HG03064 (cell line): Measurements from ENCODE around the gene PTCHD1.

Experiments
- ATAC-seq: cut with Tn5 transposase; IDR thresholded peaks from one replicate; pipeline ENCODE4 v1.9.1; 2021; ENCODE audit warnings: low read depth; ENCODE audit not compliant: unreplicated experiment

The PTCHD1 gene

GRCh38 chrX:23392195-23392594, 57.5 kb downstream of the PTCHD1 start:
- ATAC-seq: no peak

- ATAC-seq: no peak
These were observed 59.8 kb downstream of the PTCHD1 start for GRCh38 chrX:23394421-23394820.

DNA sequence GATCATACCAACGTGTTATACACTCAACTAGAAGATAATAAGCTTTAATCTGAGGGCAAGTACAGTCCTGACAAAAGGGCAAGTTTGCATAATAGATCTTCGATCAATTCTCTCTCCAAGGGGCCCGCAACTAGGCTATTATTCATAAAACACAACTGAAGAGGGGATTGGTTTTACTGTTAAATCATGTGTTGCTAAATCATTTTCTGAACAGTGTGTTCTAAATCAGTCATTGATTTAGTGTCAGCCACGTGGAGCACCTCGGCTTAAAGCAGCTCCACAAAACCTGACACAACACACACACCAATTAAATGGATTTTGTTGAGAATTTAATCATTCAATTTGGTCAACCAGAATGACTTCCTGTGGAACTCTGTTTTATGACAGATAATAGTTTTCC, 61.6 kb downstream of the PTCHD1 start:
- no peak for ATAC-seq

DNA sequence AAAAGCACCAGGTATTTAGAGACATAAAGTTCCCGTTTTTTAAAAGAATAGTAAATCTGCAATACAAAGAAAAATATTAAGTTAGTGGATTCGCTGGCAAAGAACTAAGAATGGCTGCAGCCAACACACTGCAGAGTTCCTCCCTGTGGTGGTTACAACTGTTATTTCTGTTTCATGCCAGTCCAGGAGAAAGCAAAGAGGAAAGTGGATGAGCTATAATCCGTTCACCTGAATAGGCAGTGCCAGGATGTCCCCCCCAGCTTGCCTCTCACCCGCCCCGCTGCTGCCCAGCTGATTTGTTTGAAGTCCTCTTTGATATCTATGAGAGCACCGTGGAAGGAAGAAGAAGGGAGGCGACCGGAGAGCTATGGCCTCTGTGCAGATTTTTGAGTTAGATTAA, 63.9 kb downstream of the PTCHD1 start:
- ATAC-seq: no peak

GRCh38 chrX:23403849-23404248, 69.2 kb downstream of the PTCHD1 start:
- ATAC-seq: no peak

GRCh38 chrX:23422912-23423311, 88.3 kb downstream of the PTCHD1 start:
- no peak for ATAC-seq

DNA sequence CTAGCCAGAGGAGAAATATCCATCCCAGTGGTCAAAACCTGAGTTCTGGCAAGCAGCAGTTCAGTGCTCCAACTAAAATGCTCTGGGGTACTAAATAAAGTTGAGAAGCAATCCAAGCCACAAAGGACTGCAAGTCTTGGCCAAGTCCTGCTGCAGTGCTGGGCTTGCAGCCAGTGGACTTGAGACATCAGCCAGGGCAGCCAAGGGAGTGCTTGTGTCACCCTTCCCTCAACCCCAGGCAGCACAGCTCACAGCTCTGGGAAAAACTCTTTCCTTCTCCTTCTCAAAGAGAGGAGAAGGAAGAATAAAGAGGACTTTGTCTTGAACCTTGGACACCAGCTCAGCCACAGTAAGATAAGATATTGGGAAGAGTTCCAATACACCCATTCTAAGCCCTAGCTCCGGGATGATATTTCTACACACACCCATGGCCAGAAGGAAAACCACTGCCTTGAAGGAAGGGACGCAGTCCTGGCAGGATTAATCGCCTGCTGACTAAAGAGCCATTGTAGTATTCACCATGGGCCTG, 99.8 kb downstream of the PTCHD1 start:
- no peak for ATAC-seq

DNA sequence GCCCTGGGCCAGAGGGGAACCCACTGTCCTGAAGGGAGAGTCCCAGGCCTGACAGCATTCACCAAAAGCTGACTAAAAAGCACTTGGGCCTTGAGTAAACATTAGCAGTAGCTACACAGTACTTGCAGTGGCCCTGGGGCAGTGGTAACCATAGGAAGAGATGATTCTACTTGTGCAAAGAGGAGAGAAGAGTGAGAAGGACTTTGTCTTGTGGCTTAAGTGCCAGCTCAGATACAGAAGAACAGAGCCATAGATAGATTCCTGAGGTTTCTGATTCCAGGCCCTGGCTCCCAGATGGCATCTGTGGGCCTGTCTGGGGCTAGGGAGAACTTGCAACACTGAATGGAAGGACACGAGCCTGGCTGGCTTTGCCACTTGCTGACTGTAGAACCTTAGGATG, 100.5 kb downstream of the PTCHD1 start:
- ATAC-seq: no peak

- no peak for ATAC-seq
These were observed 100.9 kb downstream of the PTCHD1 start for GRCh38 chrX:23435575-23435974.

DNA sequence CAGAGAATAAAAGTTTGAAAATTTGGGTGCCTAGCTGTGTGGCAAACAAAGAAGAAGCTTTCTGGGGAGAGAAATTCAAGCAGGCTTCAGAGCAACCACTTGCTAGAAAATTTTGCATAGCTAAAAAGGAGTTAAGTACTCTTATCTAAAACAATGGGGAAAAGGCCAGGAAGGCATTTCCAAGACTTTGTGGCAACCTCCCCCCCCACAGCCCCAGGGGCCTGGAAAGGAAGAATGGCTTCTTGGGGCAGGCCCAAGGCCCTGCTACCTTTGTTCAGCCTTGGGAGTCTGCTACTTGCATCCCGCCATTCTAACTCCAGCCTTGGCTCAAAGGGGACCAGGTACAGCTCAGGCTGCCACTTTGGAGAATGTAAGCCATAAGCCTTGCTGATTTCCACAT, 102.2 kb downstream of the PTCHD1 start:
- ATAC-seq: no peak

DNA sequence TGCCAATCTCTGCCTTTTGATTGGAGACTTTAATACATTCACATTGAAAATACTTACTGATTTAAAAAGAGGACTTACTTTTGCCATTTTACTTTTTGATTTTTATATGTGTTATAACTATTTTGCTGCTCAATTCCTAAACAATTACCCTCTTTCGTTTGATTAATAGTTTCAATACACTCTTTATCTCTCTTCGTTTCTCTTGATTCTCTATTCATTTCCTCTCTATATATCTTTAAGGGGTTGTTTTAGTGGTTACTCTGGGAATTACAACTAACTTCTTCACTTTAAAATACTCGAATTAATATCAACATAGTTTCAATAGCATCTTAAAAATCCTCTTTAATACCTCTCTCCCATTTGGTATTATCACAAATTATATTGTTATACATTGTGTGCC, 116.6 kb downstream of the PTCHD1 start:
- no peak for ATAC-seq
